GM19240 (cell line): ENCODE results near the gene TMC3.
"Not testable (repeated sequence)": the region's sequence is repeated elsewhere in the genome, so short reads cannot be mapped to it uniquely, and the experiment has no call there.

Experiments
- DNase-seq: peaks from one replicate; pipeline ENCODE4 v3.0.0; 2011; ENCODE audit warnings: low spot score; ENCODE audit not compliant: insufficient read length

Gene TMC3

GRCh38 chr15:81384891-81385720 lies 11.1 kb upstream of the TMC3 start:
- DNase-seq: no peak

- DNase-seq: no peak
These were observed 7.7 kb upstream of the TMC3 start for GRCh38 chr15:81381720-81382119.

- no peak for DNase-seq
These were observed 6.7 kb upstream of the TMC3 start for GRCh38 chr15:81380668-81381067.

- DNase-seq: no peak
These were observed 6.2 kb upstream of the TMC3 start for GRCh38 chr15:81380203-81380602.

- no peak for DNase-seq
These were observed 5.3 kb upstream of the TMC3 start for GRCh38 chr15:81379269-81379668.

- no peak for DNase-seq
These were observed 4.4 kb upstream of the TMC3 start for GRCh38 chr15:81378443-81378842.

- no peak for DNase-seq
These were observed 3.9 kb upstream of the TMC3 start for GRCh38 chr15:81377871-81378270.

GRCh38 chr15:81376231-81376630 lies 2.2 kb upstream of the TMC3 start:
- DNase-seq: no peak

GRCh38 chr15:81375461-81375860 lies 1.4 kb upstream of the TMC3 start:
- DNase-seq: no peak

GRCh38 chr15:81373176-81373575 lies 837 bp downstream of the TMC3 start:
- no peak for DNase-seq

GRCh38 chr15:81372575-81372974 lies 1.4 kb downstream of the TMC3 start:
- DNase-seq: no peak

GRCh38 chr15:81363718-81364500 lies 10.1 kb downstream of the TMC3 start:
- no peak for DNase-seq

- no peak for DNase-seq
These were observed 10.7 kb downstream of the TMC3 start for GRCh38 chr15:81363276-81363675.

- DNase-seq: no peak
These were observed 11.2 kb downstream of the TMC3 start for GRCh38 chr15:81362790-81363189.

- no peak for DNase-seq
These were observed 12.1 kb downstream of the TMC3 start for GRCh38 chr15:81361891-81362290.

- DNase-seq: no peak
These were observed 13.5 kb downstream of the TMC3 start for GRCh38 chr15:81360491-81360890.

- no peak for DNase-seq
These were observed 15.8 kb downstream of the TMC3 start for GRCh38 chr15:81358248-81358647.

GRCh38 chr15:81357180-81357686 lies 16.8 kb downstream of the TMC3 start:
- no peak for DNase-seq

- DNase-seq: no peak
These were observed 17.8 kb downstream of the TMC3 start for GRCh38 chr15:81356252-81356651.

GRCh38 chr15:81351651-81352050 lies 22.4 kb downstream of the TMC3 start:
- DNase-seq: no peak

GRCh38 chr15:81349271-81349670 lies 24.7 kb downstream of the TMC3 start:
- no peak for DNase-seq

- not testable (repeated sequence) for DNase-seq
These were observed 25.3 kb downstream of the TMC3 start for GRCh38 chr15:81348691-81349090.
